ENCODE data around the gene SLC17A9.

- TF ChIP-seq CTCF (conservative IDR thresholded peaks at IDR 0.05; ENCODE audit: low read depth, low read length): no peak
- no peak for TF ChIP-seq EZH2 (IDR thresholded peaks at IDR 0.05; ENCODE audit: borderline replicate concordance, low read depth, low read length, poor library complexity, severe bottlenecking)
Observed at GRCh38 chr20:62953839-62954703, 1.6 kb downstream of the SLC17A9 start.

All from A673 (cell line).